SK-N-SH treated with all-trans-retinoic acid at 6 μM for 48 hours (cell line): ENCODE measurements around the gene TGFBRAP1.

Source experiments
- ATAC-seq: fragments of 200-7000 bp; cut with Tn5 transposase; 3 replicates; pipeline ENCODE4 v1.9.1; 2020; ENCODE audit warnings: mild to moderate bottlenecking, moderate library complexity
- BACH2 ChIP-seq: fragments of 250-450 bp; sonication (Bioruptor Pico); IDR thresholded peaks from 2 replicates; pipeline ENCODE4 v1.9.0; 2021; ENCODE audit warnings: mild to moderate bottlenecking, borderline replicate concordance
- CSDC2 ChIP-seq: fragments of 250-450 bp; sonication (Bioruptor Pico); IDR thresholded peaks from 2 replicates; pipeline ENCODE4 v1.5.0; 2020; ENCODE audit warnings: mild to moderate bottlenecking, moderate library complexity
- ESRRG ChIP-seq: fragments of 250-450 bp; sonication (Bioruptor Pico); IDR thresholded peaks from 2 replicates; pipeline ENCODE4 v1.6.1; 2021; ENCODE audit warnings: mild to moderate bottlenecking
- GLIS3 ChIP-seq: fragments of 250-450 bp; sonication (Bioruptor Pico); IDR thresholded peaks from 2 replicates; pipeline ENCODE4 v1.5.0; 2020; ENCODE audit warnings: mild to moderate bottlenecking, moderate library complexity
- ISL1 ChIP-seq: fragments of 250-450 bp; sonication (Bioruptor Pico); IDR thresholded peaks from 2 replicates; pipeline ENCODE4 v2.1.2; 2022; ENCODE audit warnings: mild to moderate bottlenecking, moderate library complexity
- OSR1 ChIP-seq: fragments of 250-450 bp; sonication (Bioruptor Pico); IDR thresholded peaks from 2 replicates; pipeline ENCODE4 v1.8.0; 2022; ENCODE audit warnings: moderate library complexity, mild to moderate bottlenecking, inconsistent platforms
- PPARA ChIP-seq: fragments of 250-450 bp; sonication (Bioruptor Pico); IDR thresholded peaks from 2 replicates; pipeline ENCODE4 v1.5.0; 2020; ENCODE audit warnings: mild to moderate bottlenecking, borderline replicate concordance
- SNAI2 ChIP-seq: fragments of 250-450 bp; sonication (Bioruptor Pico); IDR thresholded peaks from 2 replicates; pipeline ENCODE4 v1.5.0; 2020; ENCODE audit warnings: mild to moderate bottlenecking, moderate library complexity
- TCF4 ChIP-seq: fragments of 250-450 bp; sonication (Bioruptor Pico); IDR thresholded peaks from 2 replicates; pipeline ENCODE4 v1.8.0; 2021; ENCODE audit warnings: mild to moderate bottlenecking, moderate library complexity, borderline replicate concordance
- TOX ChIP-seq: fragments of 250-450 bp; sonication (Bioruptor Pico); IDR thresholded peaks from 2 replicates; pipeline ENCODE4 v1.8.0; 2021; ENCODE audit warnings: mild to moderate bottlenecking, moderate library complexity, borderline replicate concordance
- ZC3H10 ChIP-seq: fragments of 250-450 bp; sonication (Bioruptor Pico); IDR thresholded peaks from 2 replicates; pipeline ENCODE4 v1.5.1; 2021; ENCODE audit warnings: mild to moderate bottlenecking, moderate library complexity
- ZFP3 ChIP-seq: fragments of 250-450 bp; sonication (Bioruptor Pico); IDR thresholded peaks from 2 replicates; pipeline ENCODE4 v1.5.0; 2020; ENCODE audit warnings: mild to moderate bottlenecking, moderate library complexity
- ZFP30 ChIP-seq: fragments of 450-650 bp; formaldehyde crosslinking; IDR thresholded peaks from 2 replicates; pipeline ENCODE4 v1.5.0; 2022; ENCODE audit warnings: mild to moderate bottlenecking, moderate library complexity
- ZNF565 ChIP-seq: fragments of 450-650 bp; formaldehyde crosslinking; conservative IDR thresholded peaks from 2 replicates; pipeline ENCODE4 v1.5.0; 2020; ENCODE audit warnings: low read depth, mild to moderate bottlenecking, moderate library complexity
- ZNF70 ChIP-seq: fragments of 450-650 bp; formaldehyde crosslinking; IDR thresholded peaks from 2 replicates; pipeline ENCODE4 v1.5.0; 2020; ENCODE audit warnings: mild to moderate bottlenecking, moderate library complexity
- ZNF8 ChIP-seq: fragments of 450-650 bp; formaldehyde crosslinking; IDR thresholded peaks from 2 replicates; pipeline ENCODE4 v1.5.0; 2020; ENCODE audit warnings: mild to moderate bottlenecking, moderate library complexity
- TF ChIP-seq, protein P1 (sequence below): fragments of 250-450 bp; sonication (Bioruptor Pico); IDR thresholded peaks from 2 replicates; pipeline ENCODE4 v1.5.0; 2020; ENCODE audit warnings: mild to moderate bottlenecking, moderate library complexity
- TF ChIP-seq, protein P2 (sequence below): fragments of 250-450 bp; sonication (Bioruptor Pico); IDR thresholded peaks from 2 replicates; pipeline ENCODE4 v1.5.1; 2020; ENCODE audit warnings: low read depth, mild to moderate bottlenecking, moderate library complexity
- TF ChIP-seq, protein P3 (sequence below): fragments of 250-450 bp; sonication (Bioruptor Pico); IDR thresholded peaks from 2 replicates; pipeline ENCODE4 v1.8.0; 2020; ENCODE audit warnings: mild to moderate bottlenecking, moderate library complexity, borderline replicate concordance
- TF ChIP-seq, protein P4 (sequence below): fragments of 250-450 bp; sonication (Bioruptor Pico); IDR thresholded peaks from 2 replicates; pipeline ENCODE4 v1.8.0; 2021; ENCODE audit warnings: low read depth, mild to moderate bottlenecking, moderate library complexity, borderline replicate concordance
- TF ChIP-seq, protein P5 (sequence below): fragments of 250-450 bp; sonication (Bioruptor Pico); IDR thresholded peaks from 2 replicates; pipeline ENCODE4 v1.5.1; 2021; ENCODE audit warnings: mild to moderate bottlenecking, moderate library complexity

TGFBRAP1 gene

DNA sequence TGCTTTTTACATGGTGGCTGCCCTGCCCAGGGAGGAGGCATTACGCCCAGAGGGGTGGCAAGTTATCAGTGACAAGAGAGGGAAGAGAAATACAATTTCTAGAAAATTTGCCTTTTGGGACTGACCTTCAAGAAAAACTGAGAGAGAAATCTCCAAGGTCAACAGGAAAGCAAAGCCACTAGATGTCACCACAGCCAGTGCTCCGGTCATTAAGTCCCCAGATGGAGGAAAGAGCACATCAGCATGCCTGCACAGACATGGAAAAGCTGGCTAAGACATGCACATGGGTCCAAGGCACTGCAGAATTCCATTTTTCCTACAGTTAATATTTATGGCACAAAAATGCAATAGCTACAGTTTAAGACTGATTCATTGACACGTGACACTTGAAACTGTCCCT lies 48.3 kb upstream of the TGFBRAP1 start:
- peak; percentile 42; the same call in 2 of the 3 replicates for ATAC-seq
- TF ChIP-seq ZNF70 (CRISPR knock-in tag), result no peak
- TF ChIP-seq OSR1, result no peak
- TF ChIP-seq PPARA, result no peak
- TF ChIP-seq TOX (CRISPR knock-in tag), result no peak
- no peak for TF ChIP-seq ZFP3
- TF ChIP-seq CSDC2, result no peak
- no peak for TF ChIP-seq ZNF565
- TF ChIP-seq, protein P1, sequence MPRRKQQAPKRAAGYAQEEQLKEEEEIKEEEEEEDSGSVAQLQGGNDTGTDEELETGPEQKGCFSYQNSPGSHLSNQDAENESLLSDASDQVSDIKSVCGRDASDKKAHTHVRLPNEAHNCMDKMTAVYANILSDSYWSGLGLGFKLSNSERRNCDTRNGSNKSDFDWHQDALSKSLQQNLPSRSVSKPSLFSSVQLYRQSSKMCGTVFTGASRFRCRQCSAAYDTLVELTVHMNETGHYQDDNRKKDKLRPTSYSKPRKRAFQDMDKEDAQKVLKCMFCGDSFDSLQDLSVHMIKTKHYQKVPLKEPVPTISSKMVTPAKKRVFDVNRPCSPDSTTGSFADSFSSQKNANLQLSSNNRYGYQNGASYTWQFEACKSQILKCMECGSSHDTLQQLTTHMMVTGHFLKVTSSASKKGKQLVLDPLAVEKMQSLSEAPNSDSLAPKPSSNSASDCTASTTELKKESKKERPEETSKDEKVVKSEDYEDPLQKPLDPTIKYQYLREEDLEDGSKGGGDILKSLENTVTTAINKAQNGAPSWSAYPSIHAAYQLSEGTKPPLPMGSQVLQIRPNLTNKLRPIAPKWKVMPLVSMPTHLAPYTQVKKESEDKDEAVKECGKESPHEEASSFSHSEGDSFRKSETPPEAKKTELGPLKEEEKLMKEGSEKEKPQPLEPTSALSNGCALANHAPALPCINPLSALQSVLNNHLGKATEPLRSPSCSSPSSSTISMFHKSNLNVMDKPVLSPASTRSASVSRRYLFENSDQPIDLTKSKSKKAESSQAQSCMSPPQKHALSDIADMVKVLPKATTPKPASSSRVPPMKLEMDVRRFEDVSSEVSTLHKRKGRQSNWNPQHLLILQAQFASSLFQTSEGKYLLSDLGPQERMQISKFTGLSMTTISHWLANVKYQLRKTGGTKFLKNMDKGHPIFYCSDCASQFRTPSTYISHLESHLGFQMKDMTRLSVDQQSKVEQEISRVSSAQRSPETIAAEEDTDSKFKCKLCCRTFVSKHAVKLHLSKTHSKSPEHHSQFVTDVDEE, result no peak
- no peak for TF ChIP-seq TCF4 (CRISPR knock-in tag)
- no peak for TF ChIP-seq ISL1 (CRISPR knock-in tag)
- TF ChIP-seq ZNF8 (CRISPR knock-in tag), result no peak
- TF ChIP-seq, protein P2, sequence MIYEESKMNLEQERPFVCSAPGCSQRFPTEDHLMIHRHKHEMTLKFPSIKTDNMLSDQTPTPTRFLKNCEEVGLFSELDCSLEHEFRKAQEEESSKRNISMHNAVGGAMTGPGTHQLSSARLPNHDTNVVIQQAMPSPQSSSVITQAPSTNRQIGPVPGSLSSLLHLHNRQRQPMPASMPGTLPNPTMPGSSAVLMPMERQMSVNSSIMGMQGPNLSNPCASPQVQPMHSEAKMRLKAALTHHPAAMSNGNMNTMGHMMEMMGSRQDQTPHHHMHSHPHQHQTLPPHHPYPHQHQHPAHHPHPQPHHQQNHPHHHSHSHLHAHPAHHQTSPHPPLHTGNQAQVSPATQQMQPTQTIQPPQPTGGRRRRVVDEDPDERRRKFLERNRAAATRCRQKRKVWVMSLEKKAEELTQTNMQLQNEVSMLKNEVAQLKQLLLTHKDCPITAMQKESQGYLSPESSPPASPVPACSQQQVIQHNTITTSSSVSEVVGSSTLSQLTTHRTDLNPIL (CRISPR knock-in tag), result no peak
- no peak for TF ChIP-seq ESRRG (CRISPR knock-in tag)
- TF ChIP-seq GLIS3 (CRISPR knock-in tag), result no peak
- no peak for TF ChIP-seq SNAI2 (CRISPR knock-in tag)

DNA sequence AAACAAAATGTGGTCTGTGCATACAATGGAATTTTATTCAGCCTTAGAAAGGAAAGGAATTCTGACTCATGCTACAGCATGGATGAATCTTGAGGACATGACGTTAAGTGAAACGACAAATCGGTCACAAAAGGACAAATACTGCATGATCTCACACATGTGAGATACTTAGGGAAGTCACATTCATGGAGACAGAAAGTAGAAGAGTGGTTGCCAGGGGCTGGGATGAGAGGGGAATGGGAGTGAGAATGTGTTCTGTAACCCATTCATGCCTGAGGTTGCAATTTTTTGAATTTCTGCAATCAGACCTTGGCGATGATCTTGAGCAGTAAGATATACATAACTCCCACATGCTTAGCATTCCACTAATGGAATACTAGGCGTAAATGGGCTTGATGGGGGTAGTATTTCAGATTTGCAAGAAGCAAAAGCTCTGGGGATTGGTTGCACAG lies 47.3 kb upstream of the TGFBRAP1 start:
- no peak for ATAC-seq
- no peak for TF ChIP-seq TOX (CRISPR knock-in tag)
- TF ChIP-seq, protein P1, result no peak
- TF ChIP-seq, protein P3, sequence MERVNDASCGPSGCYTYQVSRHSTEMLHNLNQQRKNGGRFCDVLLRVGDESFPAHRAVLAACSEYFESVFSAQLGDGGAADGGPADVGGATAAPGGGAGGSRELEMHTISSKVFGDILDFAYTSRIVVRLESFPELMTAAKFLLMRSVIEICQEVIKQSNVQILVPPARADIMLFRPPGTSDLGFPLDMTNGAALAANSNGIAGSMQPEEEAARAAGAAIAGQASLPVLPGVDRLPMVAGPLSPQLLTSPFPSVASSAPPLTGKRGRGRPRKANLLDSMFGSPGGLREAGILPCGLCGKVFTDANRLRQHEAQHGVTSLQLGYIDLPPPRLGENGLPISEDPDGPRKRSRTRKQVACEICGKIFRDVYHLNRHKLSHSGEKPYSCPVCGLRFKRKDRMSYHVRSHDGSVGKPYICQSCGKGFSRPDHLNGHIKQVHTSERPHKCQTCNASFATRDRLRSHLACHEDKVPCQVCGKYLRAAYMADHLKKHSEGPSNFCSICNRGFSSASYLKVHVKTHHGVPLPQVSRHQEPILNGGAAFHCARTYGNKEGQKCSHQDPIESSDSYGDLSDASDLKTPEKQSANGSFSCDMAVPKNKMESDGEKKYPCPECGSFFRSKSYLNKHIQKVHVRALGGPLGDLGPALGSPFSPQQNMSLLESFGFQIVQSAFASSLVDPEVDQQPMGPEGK (CRISPR knock-in tag), result no peak
- TF ChIP-seq ISL1 (CRISPR knock-in tag), result no peak
- TF ChIP-seq PPARA, result no peak
- no peak for TF ChIP-seq ESRRG (CRISPR knock-in tag)
- TF ChIP-seq ZFP3, result no peak
- TF ChIP-seq, protein P4, sequence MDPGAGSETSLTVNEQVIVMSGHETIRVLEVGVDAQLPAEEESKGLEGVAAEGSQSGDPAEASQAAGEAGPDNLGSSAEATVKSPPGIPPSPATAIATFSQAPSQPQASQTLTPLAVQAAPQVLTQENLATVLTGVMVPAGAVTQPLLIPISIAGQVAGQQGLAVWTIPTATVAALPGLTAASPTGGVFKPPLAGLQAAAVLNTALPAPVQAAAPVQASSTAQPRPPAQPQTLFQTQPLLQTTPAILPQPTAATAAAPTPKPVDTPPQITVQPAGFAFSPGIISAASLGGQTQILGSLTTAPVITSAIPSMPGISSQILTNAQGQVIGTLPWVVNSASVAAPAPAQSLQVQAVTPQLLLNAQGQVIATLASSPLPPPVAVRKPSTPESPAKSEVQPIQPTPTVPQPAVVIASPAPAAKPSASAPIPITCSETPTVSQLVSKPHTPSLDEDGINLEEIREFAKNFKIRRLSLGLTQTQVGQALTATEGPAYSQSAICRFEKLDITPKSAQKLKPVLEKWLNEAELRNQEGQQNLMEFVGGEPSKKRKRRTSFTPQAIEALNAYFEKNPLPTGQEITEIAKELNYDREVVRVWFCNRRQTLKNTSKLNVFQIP (CRISPR knock-in tag), result no peak
- TF ChIP-seq ZNF565, result no peak
- TF ChIP-seq, protein P5, sequence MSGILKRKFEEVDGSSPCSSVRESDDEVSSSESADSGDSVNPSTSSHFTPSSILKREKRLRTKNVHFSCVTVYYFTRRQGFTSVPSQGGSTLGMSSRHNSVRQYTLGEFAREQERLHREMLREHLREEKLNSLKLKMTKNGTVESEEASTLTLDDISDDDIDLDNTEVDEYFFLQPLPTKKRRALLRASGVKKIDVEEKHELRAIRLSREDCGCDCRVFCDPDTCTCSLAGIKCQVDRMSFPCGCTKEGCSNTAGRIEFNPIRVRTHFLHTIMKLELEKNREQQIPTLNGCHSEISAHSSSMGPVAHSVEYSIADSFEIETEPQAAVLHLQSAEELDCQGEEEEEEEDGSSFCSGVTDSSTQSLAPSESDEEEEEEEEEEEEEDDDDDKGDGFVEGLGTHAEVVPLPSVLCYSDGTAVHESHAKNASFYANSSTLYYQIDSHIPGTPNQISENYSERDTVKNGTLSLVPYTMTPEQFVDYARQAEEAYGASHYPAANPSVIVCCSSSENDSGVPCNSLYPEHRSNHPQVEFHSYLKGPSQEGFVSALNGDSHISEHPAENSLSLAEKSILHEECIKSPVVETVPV (CRISPR knock-in tag), result no peak
- TF ChIP-seq TCF4 (CRISPR knock-in tag), result no peak
- no peak for TF ChIP-seq ZFP30 (CRISPR knock-in tag)
- TF ChIP-seq, protein P2 (CRISPR knock-in tag), result no peak
- no peak for TF ChIP-seq OSR1
- TF ChIP-seq GLIS3 (CRISPR knock-in tag), result no peak
- TF ChIP-seq BACH2 (CRISPR knock-in tag), result no peak
- TF ChIP-seq CSDC2, result no peak
- no peak for TF ChIP-seq ZC3H10 (CRISPR knock-in tag)
- no peak for TF ChIP-seq ZNF70 (CRISPR knock-in tag)
